HG02840 (cell line): ENCODE data around the gene SLC22A5.
"Not testable (repeated sequence)": the region's sequence is repeated elsewhere in the genome, so short reads cannot be mapped to it uniquely, and the experiment has no call there.

ENCODE experiments used
- ATAC-seq: cut with Tn5 transposase; IDR thresholded peaks from one replicate; pipeline ENCODE4 v1.9.1; 2021; ENCODE audit warnings: mild to moderate bottlenecking, moderate library complexity, moderate number of reproducible peaks; ENCODE audit not compliant: unreplicated experiment, low FRiP score

SLC22A5 gene

GRCh38 chr5:132425009-132425937, 55.8 kb downstream of the SLC22A5 start:
- ATAC-seq = peak; percentile 43

GRCh38 chr5:132425975-132426524, 56.5 kb downstream of the SLC22A5 start:
- ATAC-seq = no peak

GRCh38 chr5:132426525-132427138, 57.1 kb downstream of the SLC22A5 start:
- ATAC-seq = no peak

GRCh38 chr5:132427281-132428146, 58.0 kb downstream of the SLC22A5 start:
- no peak for ATAC-seq

- no peak for ATAC-seq
Measured at GRCh38 chr5:132428147-132428482, 58.6 kb downstream of the SLC22A5 start.

GRCh38 chr5:132428484-132429462, 59.3 kb downstream of the SLC22A5 start:
- ATAC-seq = no peak

- ATAC-seq = no peak
Measured at GRCh38 chr5:132429463-132430440, 60.2 kb downstream of the SLC22A5 start.

GRCh38 chr5:132430746-132431145, 61.2 kb downstream of the SLC22A5 start:
- ATAC-seq = no peak

GRCh38 chr5:132431632-132432031, 62.1 kb downstream of the SLC22A5 start:
- no peak for ATAC-seq

GRCh38 chr5:132433141-132433540, 63.6 kb downstream of the SLC22A5 start:
- ATAC-seq = no peak

GRCh38 chr5:132434416-132435286, 65.1 kb downstream of the SLC22A5 start:
- no peak for ATAC-seq

- ATAC-seq = no peak
Measured at GRCh38 chr5:132435447-132435846, 65.9 kb downstream of the SLC22A5 start.

GRCh38 chr5:132435886-132436285, 66.4 kb downstream of the SLC22A5 start:
- ATAC-seq = no peak

GRCh38 chr5:132436936-132437335, 67.4 kb downstream of the SLC22A5 start:
- no peak for ATAC-seq

GRCh38 chr5:132437604-132438266, 68.2 kb downstream of the SLC22A5 start:
- ATAC-seq = peak; percentile 66

GRCh38 chr5:132438267-132438645, 68.7 kb downstream of the SLC22A5 start:
- ATAC-seq = not testable (repeated sequence)

GRCh38 chr5:132438917-132439316, 69.4 kb downstream of the SLC22A5 start:
- no peak for ATAC-seq
